DND-41 (cell line): ENCODE results near the gene SH3GLB2.

Source experiments
- CTCF ChIP-seq: IDR thresholded peaks from 2 replicates; pipeline ENCODE4 v1.5.1; 2012; ENCODE audit warnings: borderline replicate concordance, low read length, moderate library complexity, mild to moderate bottlenecking; ENCODE audit not compliant: poor library complexity, severe bottlenecking; ENCODE audit errors: extremely low read depth
- EZH2 ChIP-seq: IDR thresholded peaks from 3 replicates; pipeline ENCODE4 v1.6.1; 2012; ENCODE audit warnings: borderline replicate concordance, low read depth, mild to moderate bottlenecking, moderate library complexity, low read length, inconsistent platforms; ENCODE audit not compliant: severe bottlenecking

GRCh38 chr9:129005336-129005997 is 22.7 kb downstream of the SH3GLB2 start:
- TF ChIP-seq CTCF = no peak
- TF ChIP-seq EZH2 = no peak
